Liver (tissue), 9 donors: Measurements from ENCODE around the gene FAM32A. TPM values are rescaled to one million over a fixed set of nuclear protein-coding genes. Genes with fewer than 3 reads are reported as not detected.

ENCODE experiments used
- DNase-seq: peaks from one replicate; pipeline ENCODE4 v3.0.0-alpha.2; 2017; ENCODE audit warnings: low spot score
- H3K27ac ChIP-seq, 2 donors: one replicate each; pipeline ENCODE4 v1.7.0; 2013; ENCODE audit warnings: inconsistent platforms in 2 of 2, low read length in 2 of 2, control low read depth in 1 of 2, low read depth in 1 of 2, mild to moderate bottlenecking in 1 of 2
- H3K27me3 ChIP-seq, 4 donors: one replicate each; pipeline versions ENCODE4 v1.6.1 to v1.7.0; 2013; ENCODE audit warnings: low read length in 3 of 4, inconsistent platforms in 1 of 4, mild to moderate bottlenecking in 1 of 4, moderate library complexity in 1 of 4; ENCODE audit not compliant: control insufficient read depth in 4 of 4, insufficient read depth in 4 of 4
- H3K36me3 ChIP-seq, 4 donors: one replicate each; pipeline versions ENCODE4 v1.6.1 to v1.7.0; 2013; ENCODE audit warnings: low read length in 3 of 4, mild to moderate bottlenecking in 3 of 4, low read depth in 1 of 4, moderate library complexity in 1 of 4; ENCODE audit not compliant: control insufficient read depth in 4 of 4, insufficient read depth in 3 of 4
- H3K4me1 ChIP-seq, 4 donors: one replicate each; pipeline versions ENCODE4 v1.6.1 to v1.7.0; 2013; ENCODE audit warnings: low read length in 3 of 4, mild to moderate bottlenecking in 3 of 4, moderate library complexity in 1 of 4; ENCODE audit not compliant: control insufficient read depth in 4 of 4, insufficient read depth in 4 of 4
- H3K4me3 ChIP-seq, 3 donors: one replicate each; pipeline versions ENCODE4 v1.6.1 to v1.7.0; 2013; ENCODE audit warnings: low read length in 3 of 3, control low read depth in 1 of 3, low read depth in 1 of 3, mild to moderate bottlenecking in 1 of 3
- H3K9ac ChIP-seq, 2 donors: one replicate each; pipeline ENCODE4 v1.7.0; 2013; ENCODE audit warnings: low read length in 2 of 2, mild to moderate bottlenecking in 2 of 2, moderate library complexity in 2 of 2, control low read depth in 1 of 2, low read depth in 1 of 2
- H3K9me3 ChIP-seq, 4 donors: one replicate each; pipeline versions ENCODE4 v1.6.1 to v1.7.0; 2013; ENCODE audit warnings: low read length in 3 of 4; ENCODE audit not compliant: control insufficient read depth in 4 of 4
- EGR1 ChIP-seq, 2 donors: IDR thresholded peaks; 2 replicates each; pipeline ENCODE4 v1.6.1; 2016 to 2018; ENCODE audit warnings: antibody characterized with exemption in 2 of 2, low read depth in 2 of 2
- FOXA1 ChIP-seq: IDR thresholded peaks from 2 replicates; pipeline ENCODE4 v1.6.1; 2016; ENCODE audit warnings: antibody characterized with exemption
- FOXA2 ChIP-seq: IDR thresholded peaks from 2 replicates; pipeline ENCODE4 v1.6.1; 2016; ENCODE audit warnings: antibody characterized with exemption
- GABPA ChIP-seq, 2 donors: IDR thresholded peaks in 1 of 2; conservative IDR thresholded peaks in 1 of 2; 2 replicates each; pipeline ENCODE4 v1.6.1; 2016; ENCODE audit warnings: antibody characterized with exemption in 2 of 2, mild to moderate bottlenecking in 1 of 2, moderate library complexity in 1 of 2
- HNF4A ChIP-seq, 2 donors: conservative IDR thresholded peaks; 2 replicates each; pipeline ENCODE4 v1.6.1; 2016; ENCODE audit warnings: antibody characterized with exemption in 2 of 2, mild to moderate bottlenecking in 2 of 2
- JUND ChIP-seq, 2 donors: IDR thresholded peaks; 2 replicates each; pipeline ENCODE4 v1.6.1; 2016; ENCODE audit warnings: antibody characterized with exemption in 2 of 2
- NR2F2 ChIP-seq: IDR thresholded peaks from 2 replicates; pipeline ENCODE4 v1.6.1; 2016; ENCODE audit warnings: antibody characterized with exemption
- RAD21 ChIP-seq, 2 donors: IDR thresholded peaks; 2 replicates each; pipeline ENCODE4 v1.6.1; 2016; ENCODE audit warnings: antibody characterized with exemption in 2 of 2, mild to moderate bottlenecking in 2 of 2
- RXRA ChIP-seq, 2 donors: IDR thresholded peaks; 2 replicates each; pipeline ENCODE4 v1.6.1; 2017 to 2018; ENCODE audit warnings: antibody characterized with exemption in 2 of 2, mild to moderate bottlenecking in 1 of 2
- SP1 ChIP-seq: IDR thresholded peaks from 2 replicates; pipeline ENCODE4 v1.6.1; 2018; ENCODE audit warnings: antibody characterized with exemption, mild to moderate bottlenecking
- TAF1 ChIP-seq: conservative IDR thresholded peaks from 2 replicates; pipeline ENCODE4 v1.6.1; 2016; ENCODE audit warnings: antibody characterized with exemption, mild to moderate bottlenecking
- YY1 ChIP-seq: IDR thresholded peaks from 2 replicates; pipeline ENCODE4 v1.6.1; 2016; ENCODE audit warnings: antibody characterized with exemption, mild to moderate bottlenecking
- WGBS: extraction: QIAGEN DNeasy Blood & Tissue Kit; methylation state at CpG from one replicate; pipeline ENCODE4 v1.1.7; 2013; 5-methylcytosine and 5-hydroxymethylcytosine counted together
- polyA plus RNA-seq, 2 donors: library from polyadenylated mRNA; stranded (reverse) in 1 of 2; unstranded in 1 of 2; fragments of 200-250 nt in 1 of 2; fragments of >200 nt in 1 of 2; fragmentation: Nextera tagmentation in 1 of 2; extraction: Ambion mirVana in 1 of 2; gene quantifications; one replicate each; pipeline versions ENCODE4 v1.2.1 to v1.2.3, GENCODE V29; 2013 to 2015
- total RNA-seq, 2 donors: library from RNA; depleted of rRNA; stranded (reverse); fragments of >200 nt; gene quantifications; one replicate each; pipeline ENCODE4 v1.2.3, GENCODE V29; 2014
- TF ChIP-seq, protein P1 (sequence below): IDR thresholded peaks from 2 replicates; pipeline ENCODE4 v1.6.1; 2016; ENCODE audit warnings: antibody characterized with exemption
- TF ChIP-seq, protein P2 (sequence below): fragments of 150-350 bp; IDR thresholded peaks from 2 replicates; pipeline ENCODE4 v1.5.1; 2017; ENCODE audit warnings: improper control_type of control experiment, low read depth, low read length; ENCODE audit not compliant: missing input control
- TF ChIP-seq, protein P3 (sequence below): IDR thresholded peaks from 2 replicates; pipeline ENCODE4 v1.6.1; 2016; ENCODE audit warnings: antibody characterized with exemption, mild to moderate bottlenecking
- TF ChIP-seq, protein P4 (sequence below): IDR thresholded peaks from 2 replicates; pipeline ENCODE4 v1.6.1; 2016; ENCODE audit warnings: antibody characterized with exemption
- TF ChIP-seq, protein P5 (sequence below): IDR thresholded peaks from 2 replicates; pipeline ENCODE4 v1.6.1; 2016; ENCODE audit warnings: antibody characterized with exemption
- donor health status: healthy.
- donor health status: healthy.
- donor health status: healthy.
- donor health status: healthy.
- donor health status: healthy.

Gene FAM32A
- total and polyA plus RNA-seq, 4 donors: 46.2 to 60.2 (median 52.4) TPM

DNA sequence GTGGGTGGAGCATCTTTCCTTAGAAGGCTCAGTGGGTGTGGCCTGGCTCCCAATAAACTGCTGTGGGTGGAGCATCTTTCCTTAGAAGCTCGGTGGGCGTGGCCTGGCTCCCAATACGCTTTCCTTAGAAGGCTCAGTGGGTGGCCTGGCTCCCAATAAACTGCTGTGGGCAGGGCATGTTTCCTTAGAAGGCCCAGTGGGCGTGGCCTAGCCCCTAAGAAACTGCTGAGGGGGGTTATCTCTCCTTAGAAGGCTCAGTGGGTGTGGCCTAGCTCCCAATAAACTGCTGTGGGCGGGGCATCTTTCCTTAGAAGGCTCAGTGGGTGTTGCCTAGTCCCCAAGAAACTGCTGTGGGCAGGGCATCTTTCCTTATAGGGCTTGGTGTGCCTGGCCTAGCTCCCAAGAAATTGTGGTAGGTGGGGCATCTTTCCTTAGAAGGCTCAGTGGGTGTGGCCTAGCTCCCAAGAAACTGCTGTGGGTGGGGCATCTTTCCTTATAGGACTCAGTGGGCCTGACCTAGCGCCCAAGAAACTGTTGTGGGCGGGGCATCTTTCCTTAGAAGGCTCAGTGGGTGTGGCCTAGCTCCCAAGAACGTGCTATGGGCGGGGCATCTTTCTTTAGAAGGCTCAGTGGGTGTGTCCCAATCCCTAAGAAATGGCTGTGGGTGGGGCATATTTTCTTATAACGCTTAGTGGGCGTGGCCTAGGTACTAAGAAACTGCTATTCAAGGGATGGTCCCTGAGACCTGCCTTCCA, 31.5 kb upstream of the FAM32A start:
- Histone ChIP-seq H3K9ac (no peak overlapping the region), H3K4me1 (peaks cover 0 to 2% (median 0%) of the 10 kb centered on the region in 4 donors), H3K27ac (no peak overlapping the region), H3K9me3 (no peaks in the 10 kb centered on the region), H3K4me3 (no peak overlapping the region), H3K36me3 (no peaks in the 10 kb centered on the region), H3K27me3 (no peaks in the 10 kb centered on the region)
- TF ChIP-seq, protein P1, sequence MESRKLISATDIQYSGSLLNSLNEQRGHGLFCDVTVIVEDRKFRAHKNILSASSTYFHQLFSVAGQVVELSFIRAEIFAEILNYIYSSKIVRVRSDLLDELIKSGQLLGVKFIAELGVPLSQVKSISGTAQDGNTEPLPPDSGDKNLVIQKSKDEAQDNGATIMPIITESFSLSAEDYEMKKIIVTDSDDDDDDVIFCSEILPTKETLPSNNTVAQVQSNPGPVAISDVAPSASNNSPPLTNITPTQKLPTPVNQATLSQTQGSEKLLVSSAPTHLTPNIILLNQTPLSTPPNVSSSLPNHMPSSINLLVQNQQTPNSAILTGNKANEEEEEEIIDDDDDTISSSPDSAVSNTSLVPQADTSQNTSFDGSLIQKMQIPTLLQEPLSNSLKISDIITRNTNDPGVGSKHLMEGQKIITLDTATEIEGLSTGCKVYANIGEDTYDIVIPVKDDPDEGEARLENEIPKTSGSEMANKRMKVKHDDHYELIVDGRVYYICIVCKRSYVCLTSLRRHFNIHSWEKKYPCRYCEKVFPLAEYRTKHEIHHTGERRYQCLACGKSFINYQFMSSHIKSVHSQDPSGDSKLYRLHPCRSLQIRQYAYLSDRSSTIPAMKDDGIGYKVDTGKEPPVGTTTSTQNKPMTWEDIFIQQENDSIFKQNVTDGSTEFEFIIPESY: no peak
- TF ChIP-seq, protein P2, sequence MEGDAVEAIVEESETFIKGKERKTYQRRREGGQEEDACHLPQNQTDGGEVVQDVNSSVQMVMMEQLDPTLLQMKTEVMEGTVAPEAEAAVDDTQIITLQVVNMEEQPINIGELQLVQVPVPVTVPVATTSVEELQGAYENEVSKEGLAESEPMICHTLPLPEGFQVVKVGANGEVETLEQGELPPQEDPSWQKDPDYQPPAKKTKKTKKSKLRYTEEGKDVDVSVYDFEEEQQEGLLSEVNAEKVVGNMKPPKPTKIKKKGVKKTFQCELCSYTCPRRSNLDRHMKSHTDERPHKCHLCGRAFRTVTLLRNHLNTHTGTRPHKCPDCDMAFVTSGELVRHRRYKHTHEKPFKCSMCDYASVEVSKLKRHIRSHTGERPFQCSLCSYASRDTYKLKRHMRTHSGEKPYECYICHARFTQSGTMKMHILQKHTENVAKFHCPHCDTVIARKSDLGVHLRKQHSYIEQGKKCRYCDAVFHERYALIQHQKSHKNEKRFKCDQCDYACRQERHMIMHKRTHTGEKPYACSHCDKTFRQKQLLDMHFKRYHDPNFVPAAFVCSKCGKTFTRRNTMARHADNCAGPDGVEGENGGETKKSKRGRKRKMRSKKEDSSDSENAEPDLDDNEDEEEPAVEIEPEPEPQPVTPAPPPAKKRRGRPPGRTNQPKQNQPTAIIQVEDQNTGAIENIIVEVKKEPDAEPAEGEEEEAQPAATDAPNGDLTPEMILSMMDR: no peak
- no peak for TF ChIP-seq RAD21 (IDR thresholded peaks at IDR 0.05)
- TF ChIP-seq, protein P3, sequence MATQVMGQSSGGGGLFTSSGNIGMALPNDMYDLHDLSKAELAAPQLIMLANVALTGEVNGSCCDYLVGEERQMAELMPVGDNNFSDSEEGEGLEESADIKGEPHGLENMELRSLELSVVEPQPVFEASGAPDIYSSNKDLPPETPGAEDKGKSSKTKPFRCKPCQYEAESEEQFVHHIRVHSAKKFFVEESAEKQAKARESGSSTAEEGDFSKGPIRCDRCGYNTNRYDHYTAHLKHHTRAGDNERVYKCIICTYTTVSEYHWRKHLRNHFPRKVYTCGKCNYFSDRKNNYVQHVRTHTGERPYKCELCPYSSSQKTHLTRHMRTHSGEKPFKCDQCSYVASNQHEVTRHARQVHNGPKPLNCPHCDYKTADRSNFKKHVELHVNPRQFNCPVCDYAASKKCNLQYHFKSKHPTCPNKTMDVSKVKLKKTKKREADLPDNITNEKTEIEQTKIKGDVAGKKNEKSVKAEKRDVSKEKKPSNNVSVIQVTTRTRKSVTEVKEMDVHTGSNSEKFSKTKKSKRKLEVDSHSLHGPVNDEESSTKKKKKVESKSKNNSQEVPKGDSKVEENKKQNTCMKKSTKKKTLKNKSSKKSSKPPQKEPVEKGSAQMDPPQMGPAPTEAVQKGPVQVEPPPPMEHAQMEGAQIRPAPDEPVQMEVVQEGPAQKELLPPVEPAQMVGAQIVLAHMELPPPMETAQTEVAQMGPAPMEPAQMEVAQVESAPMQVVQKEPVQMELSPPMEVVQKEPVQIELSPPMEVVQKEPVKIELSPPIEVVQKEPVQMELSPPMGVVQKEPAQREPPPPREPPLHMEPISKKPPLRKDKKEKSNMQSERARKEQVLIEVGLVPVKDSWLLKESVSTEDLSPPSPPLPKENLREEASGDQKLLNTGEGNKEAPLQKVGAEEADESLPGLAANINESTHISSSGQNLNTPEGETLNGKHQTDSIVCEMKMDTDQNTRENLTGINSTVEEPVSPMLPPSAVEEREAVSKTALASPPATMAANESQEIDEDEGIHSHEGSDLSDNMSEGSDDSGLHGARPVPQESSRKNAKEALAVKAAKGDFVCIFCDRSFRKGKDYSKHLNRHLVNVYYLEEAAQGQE: no peak
- TF ChIP-seq NR2F2: no peak
- no peak for TF ChIP-seq SP1
- TF ChIP-seq EGR1 (IDR thresholded peaks at IDR 0.05; ENCODE audit: low read depth in 2 of 2): no peak
- TF ChIP-seq FOXA2: no peak
- TF ChIP-seq, protein P4, sequence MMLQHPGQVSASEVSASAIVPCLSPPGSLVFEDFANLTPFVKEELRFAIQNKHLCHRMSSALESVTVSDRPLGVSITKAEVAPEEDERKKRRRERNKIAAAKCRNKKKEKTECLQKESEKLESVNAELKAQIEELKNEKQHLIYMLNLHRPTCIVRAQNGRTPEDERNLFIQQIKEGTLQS: no peak
- no peak for TF ChIP-seq HNF4A (conservative IDR thresholded peaks at IDR 0.05)
- TF ChIP-seq TAF1: no peak
- TF ChIP-seq GABPA (IDR thresholded peaks at IDR 0.05 in 1 of 2, conservative IDR thresholded peaks at IDR 0.05 in 1 of 2): no peak
- TF ChIP-seq RXRA (IDR thresholded peaks at IDR 0.05): no peak
- TF ChIP-seq JUND (IDR thresholded peaks at IDR 0.05): no peak
- no peak for DNase-seq
- WGBS: 81% methylated on average over 11 of the region's 11 CpGs

DNA sequence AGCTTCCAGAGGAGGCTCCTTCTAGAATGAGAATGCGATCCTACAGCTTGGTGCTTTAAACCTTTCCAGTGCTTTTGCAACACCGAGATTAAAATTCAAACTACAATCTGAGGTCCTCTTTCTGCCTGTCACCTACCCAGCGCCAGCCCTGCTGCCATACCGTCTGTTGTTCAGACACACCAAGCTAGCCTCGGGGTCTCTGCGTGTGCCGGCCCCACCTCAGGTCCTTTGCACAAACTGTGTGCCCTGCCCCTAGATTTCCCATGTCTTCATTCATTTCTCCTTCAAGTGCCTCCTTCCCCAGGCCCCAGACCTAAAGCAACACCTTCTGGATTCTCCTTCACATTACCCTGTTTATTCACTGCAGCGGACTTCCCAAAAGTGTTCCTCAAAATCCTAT, 30.7 kb upstream of the FAM32A start:
- Histone ChIP-seq H3K4me1 (peaks cover 0 to 2% (median 0%) of the 10 kb centered on the region in 4 donors), H3K9me3 (no peaks in the 10 kb centered on the region), H3K36me3 (no peaks in the 10 kb centered on the region), H3K9ac (no peak overlapping the region), H3K27me3 (no peaks in the 10 kb centered on the region), H3K27ac (no peak overlapping the region), H3K4me3 (no peak overlapping the region)
- no peak for DNase-seq
- WGBS: 94% methylated on average over 8 of the region's 8 CpGs
- TF ChIP-seq, protein P3: no peak
- TF ChIP-seq RAD21 (IDR thresholded peaks at IDR 0.05) (no peak), YY1 (no peak), HNF4A (conservative IDR thresholded peaks at IDR 0.05) (no peak), NR2F2 (no peak), TAF1 (no peak), FOXA1 (no peak)
- TF ChIP-seq, protein P5, sequence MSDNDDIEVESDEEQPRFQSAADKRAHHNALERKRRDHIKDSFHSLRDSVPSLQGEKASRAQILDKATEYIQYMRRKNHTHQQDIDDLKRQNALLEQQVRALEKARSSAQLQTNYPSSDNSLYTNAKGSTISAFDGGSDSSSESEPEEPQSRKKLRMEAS: no peak
- TF ChIP-seq, protein P4: no peak
- TF ChIP-seq, protein P1: no peak
